Hepatocyte (in vitro differentiated cells): ENCODE measurements around the gene APBB1. TPM values are rescaled to one million over a fixed set of nuclear protein-coding genes. Genes with fewer than 3 reads are reported as not detected.

Experiments
- DNase-seq: peaks from one replicate; pipeline ENCODE4 v3.0.0-alpha.2; 2016; ENCODE audit warnings: low spot score
- H2AFZ ChIP-seq: fragments of 200-600 bp; sonication (generic); 2 replicates; pipeline ENCODE4 v1.6.0; 2016; ENCODE audit warnings: antibody characterized with exemption, mild to moderate bottlenecking
- H3K27ac ChIP-seq: fragments of 200-600 bp; sonication (generic); 2 replicates; pipeline ENCODE4 v1.5.1; 2016; ENCODE audit warnings: mild to moderate bottlenecking
- H3K27me3 ChIP-seq: fragments of 200-600 bp; sonication (generic); 2 replicates; pipeline ENCODE4 v1.6.1; 2016
- H3K36me3 ChIP-seq: fragments of 200-600 bp; sonication (generic); replicated peaks from 2 replicates; pipeline ENCODE4 v1.5.1; 2016; ENCODE audit warnings: low read depth; ENCODE audit not compliant: insufficient read depth
- H3K4me1 ChIP-seq: fragments of 200-600 bp; sonication (generic); 2 replicates; pipeline ENCODE4 v1.5.1; 2016; ENCODE audit warnings: mild to moderate bottlenecking, moderate library complexity; ENCODE audit not compliant: insufficient read depth
- H3K4me2 ChIP-seq: fragments of 200-600 bp; sonication (generic); 2 replicates; pipeline ENCODE4 v1.6.0; 2016
- H3K4me3 ChIP-seq: fragments of 200-600 bp; sonication (generic); 2 replicates; pipeline ENCODE4 v1.5.1; 2016; ENCODE audit warnings: mild to moderate bottlenecking
- H3K79me2 ChIP-seq: fragments of 200-600 bp; sonication (generic); 2 replicates; pipeline ENCODE4 v1.6.0; 2017; ENCODE audit warnings: mild to moderate bottlenecking
- H3K9me2 ChIP-seq: fragments of 200-600 bp; sonication (generic); replicated peaks from 2 replicates; pipeline ENCODE4 v1.6.0; 2017; ENCODE audit warnings: mild to moderate bottlenecking; ENCODE audit not compliant: insufficient read depth
- H3K9me3 ChIP-seq: fragments of 200-600 bp; sonication (generic); 2 replicates; pipeline ENCODE4 v1.5.1; 2016; ENCODE audit warnings: low read depth, mild to moderate bottlenecking
- H4K20me1 ChIP-seq: fragments of 200-600 bp; sonication (generic); 2 replicates; pipeline ENCODE4 v1.6.0; 2016; ENCODE audit warnings: mild to moderate bottlenecking; ENCODE audit not compliant: insufficient read depth, poor library complexity, severe bottlenecking
- EZH2 ChIP-seq: fragments of 200-600 bp; sonication (generic); IDR thresholded peaks from 2 replicates; pipeline ENCODE4 v1.6.1; 2016; ENCODE audit warnings: antibody characterized with exemption, mild to moderate bottlenecking, borderline replicate concordance
- EZH2phosphoT487 ChIP-seq: fragments of 200-600 bp; sonication (generic); IDR thresholded peaks from one replicate; pipeline ENCODE4 v1.6.1; 2018; ENCODE audit warnings: antibody characterized with exemption, mild to moderate bottlenecking, low read depth, moderate library complexity; ENCODE audit not compliant: unreplicated experiment, severe bottlenecking
- WGBS: methylation state at CpG from one replicate; pipeline ENCODE4 v1.1.6; 2016; ENCODE audit warnings: low lambda C conversion rate; ENCODE audit errors: missing lambda C conversion rate; 5-methylcytosine and 5-hydroxymethylcytosine counted together
- polyA plus RNA-seq: library from polyadenylated mRNA; unstranded; fragments of >200 nt; fragmentation: Nextera tagmentation; extraction: Ambion mirVana; gene quantifications from 2 replicates; pipeline ENCODE4 v1.2.1, GENCODE V29; 2016
- total RNA-seq: library from RNA; depleted of rRNA; stranded (reverse); fragments of >200 nt; gene quantifications from 2 replicates; pipeline ENCODE4 v1.2.3, GENCODE V29; 2014
- TF ChIP-seq, protein P1 (sequence below): fragments of 200-600 bp; sonication (generic); IDR thresholded peaks from 2 replicates; pipeline ENCODE4 v1.5.1; 2016; ENCODE audit warnings: antibody characterized with exemption, mild to moderate bottlenecking; ENCODE audit not compliant: poor library complexity

APBB1 gene
- total and polyA plus RNA-seq, 2 experiments from 2014 or later, result 33.0 to 41.5 TPM

DNA sequence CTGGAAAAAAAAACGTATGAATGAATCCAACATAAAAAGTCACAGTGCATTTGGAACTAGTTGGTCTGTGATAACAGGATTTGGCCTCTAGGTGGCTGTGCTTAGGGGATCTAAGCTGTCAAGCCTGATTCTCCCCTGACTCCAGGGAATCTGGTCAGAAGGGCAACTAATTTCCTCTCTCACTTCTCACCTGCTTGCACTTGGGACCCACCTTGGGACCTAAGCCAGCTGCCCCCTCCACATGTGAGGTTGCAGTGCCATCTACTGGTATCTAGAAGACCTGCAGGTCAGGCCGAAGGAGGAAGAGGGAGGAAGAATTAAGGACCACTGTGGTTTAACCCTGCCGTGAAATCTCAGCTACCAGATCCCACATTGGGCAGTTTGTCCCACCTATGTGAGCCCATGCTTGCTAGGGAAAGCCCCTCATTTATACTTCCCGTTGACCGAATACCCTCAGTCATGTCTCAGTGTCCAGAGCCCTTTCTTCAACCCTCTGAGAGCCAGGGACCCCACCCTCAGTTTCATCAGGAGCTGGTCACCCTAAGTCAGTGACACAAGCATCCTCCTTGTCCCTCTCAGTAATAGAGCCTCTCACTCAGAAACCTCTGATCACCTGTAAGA is 65.4 kb downstream of the APBB1 start:
- H2AFZ ChIP-seq, result peak overlapping the region; percentile 23
- H3K36me3 ChIP-seq, result no peaks in the 10 kb centered on the region
- H3K4me3 ChIP-seq, result no peak overlapping the region
- no peaks in the 10 kb centered on the region for H3K27me3 ChIP-seq
- H4K20me1 ChIP-seq, result no peaks in the 10 kb centered on the region
- WGBS, result 8% methylated on average over 5 of the region's 5 CpGs
- no peak overlapping the region for H3K27ac ChIP-seq
- no peaks in the 10 kb centered on the region for H3K9me3 ChIP-seq
- TF ChIP-seq EZH2phosphoT487 (no peak), EZH2 (no peak)
- TF ChIP-seq, protein P1, sequence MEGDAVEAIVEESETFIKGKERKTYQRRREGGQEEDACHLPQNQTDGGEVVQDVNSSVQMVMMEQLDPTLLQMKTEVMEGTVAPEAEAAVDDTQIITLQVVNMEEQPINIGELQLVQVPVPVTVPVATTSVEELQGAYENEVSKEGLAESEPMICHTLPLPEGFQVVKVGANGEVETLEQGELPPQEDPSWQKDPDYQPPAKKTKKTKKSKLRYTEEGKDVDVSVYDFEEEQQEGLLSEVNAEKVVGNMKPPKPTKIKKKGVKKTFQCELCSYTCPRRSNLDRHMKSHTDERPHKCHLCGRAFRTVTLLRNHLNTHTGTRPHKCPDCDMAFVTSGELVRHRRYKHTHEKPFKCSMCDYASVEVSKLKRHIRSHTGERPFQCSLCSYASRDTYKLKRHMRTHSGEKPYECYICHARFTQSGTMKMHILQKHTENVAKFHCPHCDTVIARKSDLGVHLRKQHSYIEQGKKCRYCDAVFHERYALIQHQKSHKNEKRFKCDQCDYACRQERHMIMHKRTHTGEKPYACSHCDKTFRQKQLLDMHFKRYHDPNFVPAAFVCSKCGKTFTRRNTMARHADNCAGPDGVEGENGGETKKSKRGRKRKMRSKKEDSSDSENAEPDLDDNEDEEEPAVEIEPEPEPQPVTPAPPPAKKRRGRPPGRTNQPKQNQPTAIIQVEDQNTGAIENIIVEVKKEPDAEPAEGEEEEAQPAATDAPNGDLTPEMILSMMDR, result peak; percentile 96
- H3K9me2 ChIP-seq, result no peaks in the 10 kb centered on the region
- DNase-seq, result peak; percentile 90
- no peak overlapping the region for H3K4me2 ChIP-seq
- H3K4me1 ChIP-seq, result peaks cover 5% of the 10 kb centered on the region
- no peaks in the 10 kb centered on the region for H3K79me2 ChIP-seq

DNA sequence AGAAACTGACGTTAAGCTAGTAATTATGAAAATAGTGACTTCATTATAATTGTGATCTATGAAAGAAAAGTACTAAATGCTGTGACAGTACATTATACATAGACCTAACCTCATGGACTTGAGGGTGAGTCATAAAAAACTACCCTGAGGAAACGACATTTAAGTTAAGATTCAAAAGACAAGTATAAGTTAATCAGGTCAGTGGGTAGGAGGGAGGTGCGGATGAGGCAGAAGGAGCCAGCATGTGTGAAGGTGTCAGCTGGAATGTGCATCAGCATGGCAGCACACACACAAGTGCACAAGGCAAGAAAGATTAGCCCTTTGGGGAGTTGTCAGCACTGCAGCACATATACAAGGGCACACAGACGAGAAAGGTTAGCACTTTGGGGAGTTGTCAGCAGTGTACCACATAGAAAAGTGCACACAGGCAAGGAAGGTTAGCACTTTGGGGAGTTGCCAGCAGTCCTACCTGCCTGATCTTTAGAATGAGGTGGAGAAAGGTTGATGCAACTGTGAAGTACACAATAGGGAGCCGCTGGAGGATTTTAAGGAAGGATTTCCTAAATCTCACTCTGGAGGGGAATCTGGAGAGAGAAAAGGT is 67.0 kb downstream of the APBB1 start:
- 72% methylated on average over 5 of the region's 5 CpGs for WGBS
- Histone ChIP-seq H3K27ac (no peak overlapping the region), H3K4me2 (no peak overlapping the region), H3K4me3 (no peak overlapping the region), H3K9me2 (no peaks in the 10 kb centered on the region), H3K27me3 (no peaks in the 10 kb centered on the region), H3K36me3 (no peaks in the 10 kb centered on the region), H3K9me3 (no peaks in the 10 kb centered on the region), H3K4me1 (peaks cover 5% of the 10 kb centered on the region), H3K79me2 (no peaks in the 10 kb centered on the region), H4K20me1 (no peaks in the 10 kb centered on the region), H2AFZ (no peak overlapping the region)
- DNase-seq, result no peak
- TF ChIP-seq, protein P1, result no peak
- no peak for TF ChIP-seq EZH2
- no peak for TF ChIP-seq EZH2phosphoT487

DNA sequence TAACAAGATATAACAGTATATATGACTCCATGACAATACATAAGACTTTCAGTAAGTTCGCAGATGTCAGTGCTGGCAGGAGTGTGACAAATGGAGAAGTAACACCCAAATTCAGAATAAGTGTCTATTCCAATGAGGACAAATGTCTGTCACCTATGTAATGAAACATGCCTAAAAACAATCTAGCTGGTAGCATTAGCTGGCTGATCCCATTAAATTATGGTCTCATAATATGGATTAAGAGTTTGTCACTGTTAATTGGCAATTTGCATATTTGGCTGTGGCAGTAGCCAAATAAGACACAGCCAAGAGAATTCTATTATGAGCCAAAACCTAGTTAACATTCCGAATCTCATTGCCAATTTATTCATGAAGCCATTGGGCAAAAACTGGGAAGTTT is 68.4 kb downstream of the APBB1 start:
- Histone ChIP-seq H3K4me2 (no peak overlapping the region), H3K79me2 (no peaks in the 10 kb centered on the region), H3K9me2 (no peaks in the 10 kb centered on the region), H3K4me1 (peaks cover 5% of the 10 kb centered on the region), H3K4me3 (no peak overlapping the region), H3K27me3 (no peaks in the 10 kb centered on the region), H3K27ac (no peak overlapping the region), H3K9me3 (no peaks in the 10 kb centered on the region), H2AFZ (no peak overlapping the region), H3K36me3 (no peaks in the 10 kb centered on the region), H4K20me1 (no peaks in the 10 kb centered on the region)
- DNase-seq, result no peak
- TF ChIP-seq EZH2phosphoT487, result no peak
- no peak for TF ChIP-seq EZH2
- TF ChIP-seq, protein P1, result no peak
- 90% methylated on average over 2 of the region's 2 CpGs for WGBS

DNA sequence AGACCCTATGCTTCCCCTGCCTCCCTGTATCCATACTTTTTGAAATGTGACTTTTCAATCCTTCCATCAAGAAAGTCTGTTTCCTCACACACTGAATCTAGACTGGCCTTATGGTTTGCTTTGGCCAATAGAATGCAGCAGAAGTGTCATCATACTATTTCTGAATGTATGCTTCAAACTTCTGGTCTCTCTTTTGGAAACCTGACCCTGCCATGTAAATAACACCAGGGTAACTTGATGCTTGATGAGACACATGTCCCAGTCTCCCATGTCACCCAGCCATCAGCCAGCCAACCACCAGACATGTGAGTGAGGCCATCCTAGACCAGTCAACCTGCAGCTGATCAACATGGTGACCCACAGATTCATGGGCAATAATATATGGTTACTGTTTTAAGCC is 68.9 kb downstream of the APBB1 start:
- no peaks in the 10 kb centered on the region for H3K27me3 ChIP-seq
- no peaks in the 10 kb centered on the region for H3K9me2 ChIP-seq
- no peak overlapping the region for H2AFZ ChIP-seq
- no peaks in the 10 kb centered on the region for H4K20me1 ChIP-seq
- no peaks in the 10 kb centered on the region for H3K9me3 ChIP-seq
- no peak overlapping the region for H3K4me2 ChIP-seq
- peaks cover 5% of the 10 kb centered on the region for H3K4me1 ChIP-seq
- H3K36me3 ChIP-seq, result no peaks in the 10 kb centered on the region
- no peak overlapping the region for H3K27ac ChIP-seq
- H3K4me3 ChIP-seq, result no peak overlapping the region
- no peaks in the 10 kb centered on the region for H3K79me2 ChIP-seq
- no peak for TF ChIP-seq EZH2
- TF ChIP-seq, protein P1, result no peak
- TF ChIP-seq EZH2phosphoT487, result no peak
- no peak for DNase-seq
